H9 (cell line): ENCODE results near the gene TMF1. TPM values are rescaled to one million over a fixed set of nuclear protein-coding genes. Genes with fewer than 3 reads are reported as not detected.

Source experiments
- DNase-seq: peaks from one replicate; pipeline ENCODE4 v3.0.0-alpha.2; 2017
- H2AFZ ChIP-seq: one replicate; pipeline ENCODE4 v1.6.1; 2013; ENCODE audit warnings: mild to moderate bottlenecking, low read length, control low read depth, moderate library complexity
- H2AK5ac ChIP-seq: 2 replicates; pipeline ENCODE4 v1.6.1; 2013; ENCODE audit warnings: low read length, control low read depth, mixed read lengths; ENCODE audit not compliant: insufficient read length
- H2BK120ac ChIP-seq: one replicate; pipeline ENCODE4 v1.6.1; 2013; ENCODE audit warnings: low read depth, mild to moderate bottlenecking, low read length, control low read depth, inconsistent platforms; ENCODE audit not compliant: poor library complexity, severe bottlenecking
- H2BK12ac ChIP-seq: 2 replicates; pipeline ENCODE4 v1.6.1; 2013; ENCODE audit warnings: low read length, control low read depth, mixed read lengths, low read depth; ENCODE audit not compliant: insufficient read length
- H2BK15ac ChIP-seq: 2 replicates; pipeline ENCODE4 v1.6.1; 2013; ENCODE audit warnings: low read depth, low read length, control low read depth
- H2BK20ac ChIP-seq: one replicate; pipeline ENCODE4 v1.6.1; 2013; ENCODE audit warnings: low read depth, mild to moderate bottlenecking, low read length, control low read depth, inconsistent platforms; ENCODE audit not compliant: poor library complexity, severe bottlenecking
- H2BK5ac ChIP-seq: 2 replicates; pipeline ENCODE4 v1.6.1; 2013; ENCODE audit warnings: low read length, control low read depth, mixed read lengths; ENCODE audit not compliant: insufficient read length
- H3K14ac ChIP-seq: 2 replicates; pipeline ENCODE4 v1.6.1; 2013; ENCODE audit warnings: low read length, control low read depth; ENCODE audit not compliant: insufficient read depth
- H3K18ac ChIP-seq: 2 replicates; pipeline ENCODE4 v1.6.1; 2013; ENCODE audit warnings: low read depth, mild to moderate bottlenecking, mixed read lengths, low read length, control low read depth; ENCODE audit not compliant: insufficient read length
- H3K23ac ChIP-seq: 2 replicates; pipeline ENCODE4 v1.6.1; 2013; ENCODE audit warnings: low read length, control low read depth, mixed read lengths, low read depth; ENCODE audit not compliant: insufficient read length
- H3K23me2 ChIP-seq: 2 replicates; pipeline ENCODE4 v1.6.1; 2013; ENCODE audit warnings: low read depth, mild to moderate bottlenecking, mixed read lengths, low read length, control low read depth; ENCODE audit not compliant: insufficient read length, poor library complexity, severe bottlenecking
- H3K27ac ChIP-seq: 2 replicates; pipeline ENCODE4 v1.5.1; 2013; ENCODE audit warnings: low read length, control low read depth, mixed read lengths, low read depth; ENCODE audit not compliant: insufficient read length
- H3K27me3 ChIP-seq: 2 replicates; pipeline ENCODE4 v1.6.1; 2013; ENCODE audit warnings: low read length, control low read depth, inconsistent platforms; ENCODE audit not compliant: insufficient read depth
- H3K4ac ChIP-seq: 2 replicates; pipeline ENCODE4 v1.6.1; 2013; ENCODE audit warnings: low read depth, mild to moderate bottlenecking, control low read depth, inconsistent platforms, low read length, moderate library complexity
- H3K4me1 ChIP-seq: 2 replicates; pipeline ENCODE4 v1.6.1; 2013; ENCODE audit warnings: low read length, control low read depth, inconsistent platforms; ENCODE audit not compliant: insufficient read depth
- H3K4me2 ChIP-seq: 2 replicates; pipeline ENCODE4 v1.6.1; 2013; ENCODE audit warnings: low read length, control low read depth, mixed read lengths; ENCODE audit not compliant: insufficient read length, insufficient read depth
- H3K56ac ChIP-seq: 2 replicates; pipeline ENCODE4 v1.6.1; 2013; ENCODE audit warnings: low read depth, mild to moderate bottlenecking, mixed read lengths, low read length, control low read depth; ENCODE audit not compliant: insufficient read length
- H3K79me1 ChIP-seq: 2 replicates; pipeline ENCODE4 v1.6.1; 2013; ENCODE audit warnings: low read depth, mild to moderate bottlenecking, moderate library complexity, low read length, control low read depth, inconsistent platforms; ENCODE audit not compliant: insufficient read depth, poor library complexity, severe bottlenecking
- H3K79me2 ChIP-seq: 2 replicates; pipeline ENCODE4 v1.6.1; 2013; ENCODE audit warnings: low read length, control low read depth, inconsistent platforms; ENCODE audit not compliant: insufficient read depth
- H3K9ac ChIP-seq: 2 replicates; pipeline ENCODE4 v1.6.1; 2013; ENCODE audit warnings: low read length, control low read depth, mixed read lengths; ENCODE audit not compliant: insufficient read length; ENCODE audit errors: extremely low read depth
- H3K9me3 ChIP-seq: one replicate; pipeline ENCODE4 v1.6.1; 2013; ENCODE audit warnings: low read depth, low read length, inconsistent platforms; ENCODE audit not compliant: control insufficient read depth
- H3T11ph ChIP-seq: one replicate; pipeline ENCODE4 v1.6.1; 2013; ENCODE audit warnings: mild to moderate bottlenecking, low read length, control low read depth, inconsistent platforms
- H4K20me1 ChIP-seq: one replicate; pipeline ENCODE4 v1.6.1; 2013; ENCODE audit not compliant: control insufficient read depth, insufficient read length, insufficient read depth
- H4K5ac ChIP-seq: 2 replicates; pipeline ENCODE4 v1.6.1; 2013; ENCODE audit warnings: low read depth, mild to moderate bottlenecking, mixed read lengths, low read length, control low read depth; ENCODE audit not compliant: insufficient read length
- H4K8ac ChIP-seq: replicated peaks from 2 replicates; pipeline ENCODE4 v1.6.1; 2013; ENCODE audit warnings: low read length, control low read depth, mixed read lengths, low read depth; ENCODE audit not compliant: insufficient read length
- H4K91ac ChIP-seq: 2 replicates; pipeline ENCODE4 v1.6.1; 2013; ENCODE audit warnings: low read depth, mild to moderate bottlenecking, moderate library complexity, mixed read lengths, low read length, control low read depth; ENCODE audit not compliant: insufficient read length
- H3K27ac Mint-ChIP-seq, 3 experiments: 2 replicates in 2 of 3; 3 replicates in 1 of 3; pipeline ENCODE4 v1.8.0; 2020 to 2021; ENCODE audit warnings: mixed read lengths in 3 of 3, mild to moderate bottlenecking in 1 of 3, moderate library complexity in 1 of 3
- H3K27me3 Mint-ChIP-seq: 2 replicates; pipeline ENCODE4 v1.8.0; 2021; ENCODE audit warnings: low read depth, mild to moderate bottlenecking, moderate library complexity, mixed read lengths
- H3K36me3 Mint-ChIP-seq, 3 experiments: 2 replicates in 2 of 3; 3 replicates in 1 of 3; pipeline ENCODE4 v1.8.0; 2020 to 2021; ENCODE audit warnings: low read depth in 3 of 3, mixed read lengths in 3 of 3; ENCODE audit not compliant: insufficient read depth in 1 of 3
- H3K4me1 Mint-ChIP-seq, 2 experiments: 2 replicates each; pipeline ENCODE4 v1.8.0; 2020; ENCODE audit warnings: mixed read lengths in 2 of 2
- H3K4me3 Mint-ChIP-seq, 2 experiments: 2 replicates in 1 of 2; 3 replicates in 1 of 2; pipeline ENCODE4 v1.8.0; 2020 to 2021; ENCODE audit warnings: mild to moderate bottlenecking in 2 of 2, mixed read lengths in 2 of 2, moderate library complexity in 1 of 2
- H3K9me3 Mint-ChIP-seq, 2 experiments: 2 replicates in 1 of 2; 3 replicates in 1 of 2; pipeline ENCODE4 v1.8.0; 2020; ENCODE audit warnings: mild to moderate bottlenecking in 2 of 2, mixed read lengths in 2 of 2, moderate library complexity in 1 of 2
- total RNA-seq: library from RNA; stranded (reverse); gene quantifications from 2 replicates; pipeline ENCODE4 v1.2.1, GENCODE V29; 2021
- TF ChIP-seq, protein P1 (sequence below): fragments of 200-600 bp; sonication (generic); conservative IDR thresholded peaks from 3 replicates; pipeline ENCODE4 v1.8.0; 2021; ENCODE audit warnings: antibody characterized with exemption, mild to moderate bottlenecking

Gene TMF1
- total RNA-seq, 1 experiment from 2014 or later: 21.9 TPM

DNA sequence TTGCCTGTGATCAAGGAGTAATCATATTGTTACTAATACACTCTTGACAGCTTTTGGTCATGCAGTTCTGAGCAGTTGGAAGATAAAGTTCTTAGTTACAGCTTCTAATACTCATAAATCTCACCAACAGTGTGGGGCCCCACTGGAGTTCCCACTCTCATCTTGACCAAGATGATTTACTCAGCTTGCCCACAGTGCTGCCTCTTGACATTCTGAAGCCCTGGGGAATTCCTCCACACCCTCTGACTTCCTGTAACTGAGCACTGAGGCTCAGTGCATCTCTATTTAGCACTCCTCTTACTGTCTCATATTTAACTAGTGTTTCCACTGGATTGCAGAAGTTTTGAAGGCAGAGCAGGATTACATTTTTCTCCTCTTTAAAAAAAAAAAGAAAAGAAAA is 30.7 kb upstream of the TMF1 start:
- no peak overlapping the region for H3K4ac ChIP-seq
- peaks cover 5% of the 10 kb centered on the region; the same call in 1 of the 2 replicates for H3K79me2 ChIP-seq
- no peak overlapping the region for H2BK20ac ChIP-seq
- DNase-seq: no peak
- Mint-ChIP-seq H3K36me3 (0 out of 7 replicates have a peak, but pooled peaks cover 0 to under 1% (median 0%) of the 10 kb centered on the region in 3 experiments), H3K27me3 (no peaks in the 10 kb centered on the region; the same call in 1 of the 2 replicates), H3K4me1 (peaks cover 33 to 37% of the 10 kb centered on the region in 2 experiments), H3K4me3 (no peak overlapping the region), H3K9me3 (no peaks in the 10 kb centered on the region), H3K27ac (no peak overlapping the region)
- no peak overlapping the region for H2AFZ ChIP-seq
- no peak overlapping the region for H3K27ac ChIP-seq
- no peak overlapping the region for H3K56ac ChIP-seq
- H2AK5ac ChIP-seq: no peak overlapping the region
- no peak overlapping the region for H2BK5ac ChIP-seq
- no peak overlapping the region for H3K4me2 ChIP-seq
- H3K23ac ChIP-seq: no peak overlapping the region
- peaks cover 6% of the 10 kb centered on the region for H3K79me1 ChIP-seq
- H4K20me1 ChIP-seq: no peaks in the 10 kb centered on the region
- H3K14ac ChIP-seq: no peak overlapping the region
- no peak overlapping the region for H4K91ac ChIP-seq
- no peak overlapping the region for H3K18ac ChIP-seq
- H3K23me2 ChIP-seq: peaks cover 10% of the 10 kb centered on the region
- H4K5ac ChIP-seq: no peak overlapping the region
- no peaks in the 10 kb centered on the region for H3K27me3 ChIP-seq
- H3K9ac ChIP-seq: no peak overlapping the region
- no peak overlapping the region for H2BK12ac ChIP-seq
- H3K9me3 ChIP-seq: no peaks in the 10 kb centered on the region
- no peak overlapping the region for H2BK120ac ChIP-seq
- peaks cover 6% of the 10 kb centered on the region; the same call in 1 of the 2 replicates for H3K4me1 ChIP-seq
- TF ChIP-seq, protein P1, sequence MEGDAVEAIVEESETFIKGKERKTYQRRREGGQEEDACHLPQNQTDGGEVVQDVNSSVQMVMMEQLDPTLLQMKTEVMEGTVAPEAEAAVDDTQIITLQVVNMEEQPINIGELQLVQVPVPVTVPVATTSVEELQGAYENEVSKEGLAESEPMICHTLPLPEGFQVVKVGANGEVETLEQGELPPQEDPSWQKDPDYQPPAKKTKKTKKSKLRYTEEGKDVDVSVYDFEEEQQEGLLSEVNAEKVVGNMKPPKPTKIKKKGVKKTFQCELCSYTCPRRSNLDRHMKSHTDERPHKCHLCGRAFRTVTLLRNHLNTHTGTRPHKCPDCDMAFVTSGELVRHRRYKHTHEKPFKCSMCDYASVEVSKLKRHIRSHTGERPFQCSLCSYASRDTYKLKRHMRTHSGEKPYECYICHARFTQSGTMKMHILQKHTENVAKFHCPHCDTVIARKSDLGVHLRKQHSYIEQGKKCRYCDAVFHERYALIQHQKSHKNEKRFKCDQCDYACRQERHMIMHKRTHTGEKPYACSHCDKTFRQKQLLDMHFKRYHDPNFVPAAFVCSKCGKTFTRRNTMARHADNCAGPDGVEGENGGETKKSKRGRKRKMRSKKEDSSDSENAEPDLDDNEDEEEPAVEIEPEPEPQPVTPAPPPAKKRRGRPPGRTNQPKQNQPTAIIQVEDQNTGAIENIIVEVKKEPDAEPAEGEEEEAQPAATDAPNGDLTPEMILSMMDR: no peak
- H2BK15ac ChIP-seq: no peak overlapping the region
- H3T11ph ChIP-seq: no peak overlapping the region
- H4K8ac ChIP-seq: no peak overlapping the region
